A549 (cell line): Measurements from ENCODE around the gene NHLRC1. TPM values are rescaled to one million over a fixed set of nuclear protein-coding genes. Genes with fewer than 3 reads are reported as not detected.
A peak's percentile ranks its signal among the peaks of the same experiment; 100 is the strongest.

Experiments
- ATAC-seq, 2 experiments: fragments of 200-7000 bp in 1 of 2; fragments of >200 bp in 1 of 2; cut with Nextera tagmentation in 1 of 2; cut with Tn5 transposase in 1 of 2; 3 replicates each; pipeline versions ENCODE4 v1.8.0 to v1.9.1; 2018 to 2020; ENCODE audit warnings: mild to moderate bottlenecking in 1 of 2, moderate library complexity in 1 of 2
- CTCF ChIA-PET: fragments of 300-600 bp; sonication (Branson Sonifier 250); formaldehyde crosslinking; extraction: SDS; loops from one replicate; lab custom pipeline; 2021; ENCODE audit warnings: antibody characterized with exemption, inconsistent platforms; lab: Yijun Ruan, JAX
- POLR2A ChIA-PET: fragments of 350-600 bp; formaldehyde crosslinking; extraction: SDS; loops from one replicate; lab custom pipeline; 2021; ENCODE audit warnings: antibody characterized with exemption, inconsistent platforms; lab: Yijun Ruan, JAX
- DNase-seq, 2 experiments: peaks; one replicate each; pipeline versions ENCODE4 v3.0.0 to v3.0.0-alpha.2; 2011 to 2016; ENCODE audit warnings: low read depth in 1 of 2, low spot score in 1 of 2
- FAIRE-seq: peaks from 2 replicates; lab custom pipeline; 2011; peaks lifted over from hg19 to GRCh38; lab: Jason Lieb, UNC
- H3K27ac ChIP-seq, 2 experiments: fragments of >200 bp; sonication (Bioruptor Twin); formaldehyde crosslinking; 3 replicates each; pipeline ENCODE4 v1.5.1; 2016 to 2017
- H3K4me1 ChIP-seq: fragments of >200 bp; sonication (Bioruptor Twin); formaldehyde crosslinking; 3 replicates; pipeline ENCODE4 v1.6.1; 2016
- H3K4me2 ChIP-seq: fragments of >200 bp; sonication (Bioruptor Twin); formaldehyde crosslinking; 3 replicates; pipeline ENCODE4 v1.6.1; 2016
- H3K4me3 ChIP-seq: fragments of >200 bp; sonication (Bioruptor Twin); formaldehyde crosslinking; 3 replicates; pipeline ENCODE4 v1.5.1; 2016
- H3K9me3 ChIP-seq: fragments of >200 bp; sonication (Bioruptor Twin); formaldehyde crosslinking; 3 replicates; pipeline ENCODE4 v1.6.1; 2016
- BHLHE40 ChIP-seq: IDR thresholded peaks from 2 replicates; pipeline ENCODE4 v1.6.1; 2012; ENCODE audit warnings: low read depth, low read length, inconsistent platforms
- ELK1 ChIP-seq: fragments of 150-350 bp; IDR thresholded peaks from 2 replicates; pipeline ENCODE4 v1.6.1; 2014; ENCODE audit warnings: low read depth, mild to moderate bottlenecking, low read length
- ESRRA ChIP-seq: fragments of 150-350 bp; IDR thresholded peaks from 2 replicates; pipeline ENCODE4 v1.6.1; 2014; ENCODE audit warnings: mild to moderate bottlenecking, low read length, borderline replicate concordance
- HMGXB4 ChIP-seq: fragments of 250-450 bp; sonication (Bioruptor Pico); IDR thresholded peaks from 2 replicates; pipeline ENCODE4 v1.5.0; 2021; ENCODE audit warnings: mild to moderate bottlenecking, moderate library complexity, borderline replicate concordance
- MAFK ChIP-seq: fragments of 450-650 bp; IDR thresholded peaks from 2 replicates; pipeline ENCODE4 v1.6.1; 2014; ENCODE audit not compliant: partially characterized antibody
- NFE2L2 ChIP-seq: fragments of 150-350 bp; conservative IDR thresholded peaks from 2 replicates; pipeline ENCODE4 v1.6.1; 2014; ENCODE audit warnings: low read length
- NPAS2 ChIP-seq: fragments of 250-450 bp; sonication (Bioruptor Pico); IDR thresholded peaks from 2 replicates; pipeline ENCODE4 v1.8.0; 2022; ENCODE audit warnings: mild to moderate bottlenecking, moderate library complexity, borderline replicate concordance
- REST ChIP-seq: fragments of 200-600 bp; sonication (generic); IDR thresholded peaks from 2 replicates; pipeline ENCODE4 v1.6.1; 2016; ENCODE audit warnings: antibody characterized with exemption, mild to moderate bottlenecking, moderate library complexity
- RFX5 ChIP-seq: fragments of 450-650 bp; IDR thresholded peaks from 2 replicates; pipeline ENCODE4 v1.7.1; 2014; ENCODE audit warnings: antibody characterized with exemption, mild to moderate bottlenecking, moderate library complexity
- RNF2 ChIP-seq: fragments of 200-600 bp; sonication (generic); IDR thresholded peaks from 2 replicates; pipeline ENCODE4 v1.6.1; 2016; ENCODE audit warnings: low read depth, mild to moderate bottlenecking, antibody characterized with exemption, moderate library complexity, borderline replicate concordance
- TFCP2L1 ChIP-seq: fragments of 250-450 bp; sonication (Bioruptor Pico); IDR thresholded peaks from 2 replicates; pipeline ENCODE4 v1.5.0; 2021; ENCODE audit warnings: mild to moderate bottlenecking
- ZFP36 ChIP-seq: fragments of 450-650 bp; IDR thresholded peaks from 2 replicates; pipeline ENCODE4 v1.6.1; 2014; ENCODE audit warnings: borderline replicate concordance; ENCODE audit not compliant: partially characterized antibody
- WGBS: methylation state at CpG from one replicate; pipeline ENCODE4 v1.1.6; 2017; ENCODE audit errors: missing lambda C conversion rate; 5-methylcytosine and 5-hydroxymethylcytosine counted together
- polyA plus RNA-seq, 4 experiments: library from polyadenylated mRNA; depleted of rRNA in 3 of 4; stranded (reverse); fragments of >200 nt; fragmentation: RNase III in 1 of 4; extraction: RNeasy Plus Mini Kit Qiagen cat#74134 plus additional on column Dnase treatment in 1 of 4; gene quantifications; 2 replicates in 3 of 4; 3 replicates in 1 of 4; pipeline ENCODE4 v1.2.3, GENCODE V29; 2011 to 2017
- TF ChIP-seq, protein P1 (sequence below): fragments of >200 bp; sonication (Bioruptor Twin); formaldehyde crosslinking; IDR thresholded peaks from 3 replicates; pipeline ENCODE4 v1.5.1; 2016

Gene NHLRC1
- polyA plus RNA-seq, 2 of the 4 experiments (the other 2 are of a cell fraction): 1.7 to 3.1 TPM

GRCh38 chr6:18139935-18140621, 17.6 kb upstream of the NHLRC1 start:
- 84% methylated on average over 6 of the region's 6 CpGs for WGBS
- ChIA-PET CTCF (no interaction called here), POLR2A (no interaction called here)
- FAIRE-seq (no peak), DNase-seq (no peak), ATAC-seq (no peak)
- Histone ChIP-seq H3K27ac (no peak overlapping the region), H3K9me3 (no peaks in the 10 kb centered on the region), H3K4me2 (no peak overlapping the region), H3K4me3 (no peak overlapping the region), H3K4me1 (no peaks in the 10 kb centered on the region)
- TF ChIP-seq MAFK (peak; percentile 21), REST (no peak), ESRRA (no peak)

- ChIA-PET POLR2A (no interaction called here), CTCF (interaction anchor here (2.4 kb wide), 1 partner anchor 16 kb away, joined by 9 read pairs; the partner anchor contains the start of gene NHLRC1)
- no peak for TF ChIP-seq RNF2
- no peak for TF ChIP-seq HMGXB4 (CRISPR knock-in tag)
- no peak for TF ChIP-seq NFE2L2
- TF ChIP-seq BHLHE40: no peak
- no peak for TF ChIP-seq MAFK
- no peak for TF ChIP-seq ELK1
- TF ChIP-seq TFCP2L1 (CRISPR knock-in tag): no peak
- TF ChIP-seq RFX5: no peak
- TF ChIP-seq, protein P1, sequence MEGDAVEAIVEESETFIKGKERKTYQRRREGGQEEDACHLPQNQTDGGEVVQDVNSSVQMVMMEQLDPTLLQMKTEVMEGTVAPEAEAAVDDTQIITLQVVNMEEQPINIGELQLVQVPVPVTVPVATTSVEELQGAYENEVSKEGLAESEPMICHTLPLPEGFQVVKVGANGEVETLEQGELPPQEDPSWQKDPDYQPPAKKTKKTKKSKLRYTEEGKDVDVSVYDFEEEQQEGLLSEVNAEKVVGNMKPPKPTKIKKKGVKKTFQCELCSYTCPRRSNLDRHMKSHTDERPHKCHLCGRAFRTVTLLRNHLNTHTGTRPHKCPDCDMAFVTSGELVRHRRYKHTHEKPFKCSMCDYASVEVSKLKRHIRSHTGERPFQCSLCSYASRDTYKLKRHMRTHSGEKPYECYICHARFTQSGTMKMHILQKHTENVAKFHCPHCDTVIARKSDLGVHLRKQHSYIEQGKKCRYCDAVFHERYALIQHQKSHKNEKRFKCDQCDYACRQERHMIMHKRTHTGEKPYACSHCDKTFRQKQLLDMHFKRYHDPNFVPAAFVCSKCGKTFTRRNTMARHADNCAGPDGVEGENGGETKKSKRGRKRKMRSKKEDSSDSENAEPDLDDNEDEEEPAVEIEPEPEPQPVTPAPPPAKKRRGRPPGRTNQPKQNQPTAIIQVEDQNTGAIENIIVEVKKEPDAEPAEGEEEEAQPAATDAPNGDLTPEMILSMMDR: no peak
- TF ChIP-seq ZFP36: no peak
- TF ChIP-seq NPAS2 (CRISPR knock-in tag): no peak
- Histone ChIP-seq H3K27ac (no peak overlapping the region), H3K4me2 (no peak overlapping the region), H3K4me1 (no peaks in the 10 kb centered on the region), H3K9me3 (no peaks in the 10 kb centered on the region), H3K4me3 (no peak overlapping the region)
- DNase-seq (no peak), ATAC-seq (no peak), FAIRE-seq (no peak)
- WGBS: 88% methylated on average over 5 of the region's 5 CpGs
Measured at GRCh38 chr6:18138906-18139305, 16.4 kb upstream of the NHLRC1 start.
